HL-60 (cell line): ENCODE data around the gene TENM3.

ENCODE experiments used
- GABPA ChIP-seq: IDR thresholded peaks from 2 replicates; pipeline ENCODE4 v1.6.1; 2012; ENCODE audit warnings: low read depth
- POLR2AphosphoS5 ChIP-seq: IDR thresholded peaks from 2 replicates; pipeline ENCODE4 v1.6.1; 2012; ENCODE audit warnings: low read depth
- SPI1 ChIP-seq: IDR thresholded peaks from 2 replicates; pipeline ENCODE4 v1.6.1; 2012; ENCODE audit warnings: low read depth, mild to moderate bottlenecking, borderline replicate concordance
- TF ChIP-seq, protein P1 (sequence below): IDR thresholded peaks from one replicate; pipeline ENCODE4 v1.5.1; 2011; ENCODE audit warnings: low read length, control low read depth, inconsistent platforms; ENCODE audit not compliant: insufficient read depth
- TF ChIP-seq, protein P2 (sequence below): IDR thresholded peaks from 2 replicates; pipeline ENCODE4 v1.6.1; 2012; ENCODE audit warnings: low read depth; ENCODE audit not compliant: insufficient replicate concordance

DNA sequence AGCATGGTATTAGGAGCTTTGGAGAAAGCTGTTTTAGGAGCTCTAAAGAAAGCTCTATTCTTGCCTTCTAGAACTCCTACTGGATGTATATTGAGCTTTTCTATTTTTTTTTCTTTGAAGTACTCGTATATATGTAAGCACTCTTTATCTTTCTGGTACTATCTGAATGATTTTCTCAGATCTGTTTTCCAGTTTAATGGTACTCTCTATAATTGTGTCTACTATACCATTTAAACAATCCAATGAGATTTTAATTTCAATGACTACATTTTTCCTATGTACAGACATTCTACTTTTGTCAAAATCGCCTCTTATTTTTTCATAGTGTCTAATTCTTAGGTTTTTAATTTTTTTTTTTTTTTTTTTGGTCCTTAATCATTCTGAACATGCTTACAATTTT, 345.9 kb downstream of the TENM3 start:
- TF ChIP-seq, protein P1, sequence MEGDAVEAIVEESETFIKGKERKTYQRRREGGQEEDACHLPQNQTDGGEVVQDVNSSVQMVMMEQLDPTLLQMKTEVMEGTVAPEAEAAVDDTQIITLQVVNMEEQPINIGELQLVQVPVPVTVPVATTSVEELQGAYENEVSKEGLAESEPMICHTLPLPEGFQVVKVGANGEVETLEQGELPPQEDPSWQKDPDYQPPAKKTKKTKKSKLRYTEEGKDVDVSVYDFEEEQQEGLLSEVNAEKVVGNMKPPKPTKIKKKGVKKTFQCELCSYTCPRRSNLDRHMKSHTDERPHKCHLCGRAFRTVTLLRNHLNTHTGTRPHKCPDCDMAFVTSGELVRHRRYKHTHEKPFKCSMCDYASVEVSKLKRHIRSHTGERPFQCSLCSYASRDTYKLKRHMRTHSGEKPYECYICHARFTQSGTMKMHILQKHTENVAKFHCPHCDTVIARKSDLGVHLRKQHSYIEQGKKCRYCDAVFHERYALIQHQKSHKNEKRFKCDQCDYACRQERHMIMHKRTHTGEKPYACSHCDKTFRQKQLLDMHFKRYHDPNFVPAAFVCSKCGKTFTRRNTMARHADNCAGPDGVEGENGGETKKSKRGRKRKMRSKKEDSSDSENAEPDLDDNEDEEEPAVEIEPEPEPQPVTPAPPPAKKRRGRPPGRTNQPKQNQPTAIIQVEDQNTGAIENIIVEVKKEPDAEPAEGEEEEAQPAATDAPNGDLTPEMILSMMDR, result no peak
- TF ChIP-seq SPI1, result no peak
- TF ChIP-seq GABPA, result no peak
- TF ChIP-seq POLR2AphosphoS5, result no peak
- TF ChIP-seq, protein P2, sequence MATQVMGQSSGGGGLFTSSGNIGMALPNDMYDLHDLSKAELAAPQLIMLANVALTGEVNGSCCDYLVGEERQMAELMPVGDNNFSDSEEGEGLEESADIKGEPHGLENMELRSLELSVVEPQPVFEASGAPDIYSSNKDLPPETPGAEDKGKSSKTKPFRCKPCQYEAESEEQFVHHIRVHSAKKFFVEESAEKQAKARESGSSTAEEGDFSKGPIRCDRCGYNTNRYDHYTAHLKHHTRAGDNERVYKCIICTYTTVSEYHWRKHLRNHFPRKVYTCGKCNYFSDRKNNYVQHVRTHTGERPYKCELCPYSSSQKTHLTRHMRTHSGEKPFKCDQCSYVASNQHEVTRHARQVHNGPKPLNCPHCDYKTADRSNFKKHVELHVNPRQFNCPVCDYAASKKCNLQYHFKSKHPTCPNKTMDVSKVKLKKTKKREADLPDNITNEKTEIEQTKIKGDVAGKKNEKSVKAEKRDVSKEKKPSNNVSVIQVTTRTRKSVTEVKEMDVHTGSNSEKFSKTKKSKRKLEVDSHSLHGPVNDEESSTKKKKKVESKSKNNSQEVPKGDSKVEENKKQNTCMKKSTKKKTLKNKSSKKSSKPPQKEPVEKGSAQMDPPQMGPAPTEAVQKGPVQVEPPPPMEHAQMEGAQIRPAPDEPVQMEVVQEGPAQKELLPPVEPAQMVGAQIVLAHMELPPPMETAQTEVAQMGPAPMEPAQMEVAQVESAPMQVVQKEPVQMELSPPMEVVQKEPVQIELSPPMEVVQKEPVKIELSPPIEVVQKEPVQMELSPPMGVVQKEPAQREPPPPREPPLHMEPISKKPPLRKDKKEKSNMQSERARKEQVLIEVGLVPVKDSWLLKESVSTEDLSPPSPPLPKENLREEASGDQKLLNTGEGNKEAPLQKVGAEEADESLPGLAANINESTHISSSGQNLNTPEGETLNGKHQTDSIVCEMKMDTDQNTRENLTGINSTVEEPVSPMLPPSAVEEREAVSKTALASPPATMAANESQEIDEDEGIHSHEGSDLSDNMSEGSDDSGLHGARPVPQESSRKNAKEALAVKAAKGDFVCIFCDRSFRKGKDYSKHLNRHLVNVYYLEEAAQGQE, result no peak
